ENCODE results near the gene KAZN.

DNA sequence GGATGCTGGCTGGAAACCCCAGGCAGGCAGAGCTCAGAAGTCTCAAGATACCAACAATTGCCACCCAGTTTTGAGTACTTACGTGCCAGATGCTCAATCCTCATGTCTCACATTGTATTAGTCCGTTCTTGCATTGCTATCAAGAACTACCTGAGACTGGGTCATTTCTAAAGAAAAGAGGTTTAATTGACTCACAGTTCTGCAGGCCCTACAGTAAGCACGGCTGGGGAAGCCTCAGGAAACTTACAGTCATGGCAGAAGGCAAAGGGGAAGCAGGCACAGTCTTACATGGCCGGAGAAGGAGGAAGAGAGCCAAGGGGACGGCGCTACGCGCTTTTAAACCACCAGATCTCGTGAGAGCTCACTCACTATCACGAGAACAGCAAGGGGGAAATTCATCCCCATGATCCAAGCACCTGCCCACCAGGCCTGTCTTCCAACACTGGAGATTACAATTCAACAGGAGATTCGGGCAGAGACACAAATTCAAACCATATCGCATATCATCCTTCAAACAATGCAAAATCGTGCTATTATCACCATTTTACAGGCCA, 58.0 kb downstream of the KAZN start:
- TF ChIP-seq, protein P1, sequence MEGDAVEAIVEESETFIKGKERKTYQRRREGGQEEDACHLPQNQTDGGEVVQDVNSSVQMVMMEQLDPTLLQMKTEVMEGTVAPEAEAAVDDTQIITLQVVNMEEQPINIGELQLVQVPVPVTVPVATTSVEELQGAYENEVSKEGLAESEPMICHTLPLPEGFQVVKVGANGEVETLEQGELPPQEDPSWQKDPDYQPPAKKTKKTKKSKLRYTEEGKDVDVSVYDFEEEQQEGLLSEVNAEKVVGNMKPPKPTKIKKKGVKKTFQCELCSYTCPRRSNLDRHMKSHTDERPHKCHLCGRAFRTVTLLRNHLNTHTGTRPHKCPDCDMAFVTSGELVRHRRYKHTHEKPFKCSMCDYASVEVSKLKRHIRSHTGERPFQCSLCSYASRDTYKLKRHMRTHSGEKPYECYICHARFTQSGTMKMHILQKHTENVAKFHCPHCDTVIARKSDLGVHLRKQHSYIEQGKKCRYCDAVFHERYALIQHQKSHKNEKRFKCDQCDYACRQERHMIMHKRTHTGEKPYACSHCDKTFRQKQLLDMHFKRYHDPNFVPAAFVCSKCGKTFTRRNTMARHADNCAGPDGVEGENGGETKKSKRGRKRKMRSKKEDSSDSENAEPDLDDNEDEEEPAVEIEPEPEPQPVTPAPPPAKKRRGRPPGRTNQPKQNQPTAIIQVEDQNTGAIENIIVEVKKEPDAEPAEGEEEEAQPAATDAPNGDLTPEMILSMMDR (tag by site-specific recombination; IDR thresholded peaks at IDR 0.05), result no peak
- TF ChIP-seq, protein P2, sequence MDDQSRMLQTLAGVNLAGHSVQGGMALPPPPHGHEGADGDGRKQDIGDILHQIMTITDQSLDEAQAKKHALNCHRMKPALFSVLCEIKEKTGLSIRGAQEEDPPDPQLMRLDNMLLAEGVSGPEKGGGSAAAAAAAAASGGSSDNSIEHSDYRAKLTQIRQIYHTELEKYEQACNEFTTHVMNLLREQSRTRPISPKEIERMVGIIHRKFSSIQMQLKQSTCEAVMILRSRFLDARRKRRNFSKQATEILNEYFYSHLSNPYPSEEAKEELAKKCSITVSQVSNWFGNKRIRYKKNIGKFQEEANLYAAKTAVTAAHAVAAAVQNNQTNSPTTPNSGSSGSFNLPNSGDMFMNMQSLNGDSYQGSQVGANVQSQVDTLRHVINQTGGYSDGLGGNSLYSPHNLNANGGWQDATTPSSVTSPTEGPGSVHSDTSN (CRISPR knock-in tag; IDR thresholded peaks at IDR 0.05), result no peak
- TF ChIP-seq, protein P3, sequence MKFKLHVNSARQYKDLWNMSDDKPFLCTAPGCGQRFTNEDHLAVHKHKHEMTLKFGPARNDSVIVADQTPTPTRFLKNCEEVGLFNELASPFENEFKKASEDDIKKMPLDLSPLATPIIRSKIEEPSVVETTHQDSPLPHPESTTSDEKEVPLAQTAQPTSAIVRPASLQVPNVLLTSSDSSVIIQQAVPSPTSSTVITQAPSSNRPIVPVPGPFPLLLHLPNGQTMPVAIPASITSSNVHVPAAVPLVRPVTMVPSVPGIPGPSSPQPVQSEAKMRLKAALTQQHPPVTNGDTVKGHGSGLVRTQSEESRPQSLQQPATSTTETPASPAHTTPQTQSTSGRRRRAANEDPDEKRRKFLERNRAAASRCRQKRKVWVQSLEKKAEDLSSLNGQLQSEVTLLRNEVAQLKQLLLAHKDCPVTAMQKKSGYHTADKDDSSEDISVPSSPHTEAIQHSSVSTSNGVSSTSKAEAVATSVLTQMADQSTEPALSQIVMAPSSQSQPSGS (tag by site-specific recombination; IDR thresholded peaks at IDR 0.05; ENCODE audit: low read depth), result no peak
- TF ChIP-seq ZNF707 (tag by site-specific recombination; IDR thresholded peaks at IDR 0.05) (no peak), ZNF530 (tag by site-specific recombination; IDR thresholded peaks at IDR 0.05; ENCODE audit: low read depth) (no peak), ZNF274 (IDR thresholded peaks at IDR 0.05; ENCODE audit: low read length) (no peak), ZNF274 (tag by site-specific recombination; IDR thresholded peaks at IDR 0.05; ENCODE audit: borderline replicate concordance) (no peak), ZNF138 (tag by site-specific recombination; IDR thresholded peaks at IDR 0.05; ENCODE audit: borderline replicate concordance) (no peak)
- TF ChIP-seq, protein P4, sequence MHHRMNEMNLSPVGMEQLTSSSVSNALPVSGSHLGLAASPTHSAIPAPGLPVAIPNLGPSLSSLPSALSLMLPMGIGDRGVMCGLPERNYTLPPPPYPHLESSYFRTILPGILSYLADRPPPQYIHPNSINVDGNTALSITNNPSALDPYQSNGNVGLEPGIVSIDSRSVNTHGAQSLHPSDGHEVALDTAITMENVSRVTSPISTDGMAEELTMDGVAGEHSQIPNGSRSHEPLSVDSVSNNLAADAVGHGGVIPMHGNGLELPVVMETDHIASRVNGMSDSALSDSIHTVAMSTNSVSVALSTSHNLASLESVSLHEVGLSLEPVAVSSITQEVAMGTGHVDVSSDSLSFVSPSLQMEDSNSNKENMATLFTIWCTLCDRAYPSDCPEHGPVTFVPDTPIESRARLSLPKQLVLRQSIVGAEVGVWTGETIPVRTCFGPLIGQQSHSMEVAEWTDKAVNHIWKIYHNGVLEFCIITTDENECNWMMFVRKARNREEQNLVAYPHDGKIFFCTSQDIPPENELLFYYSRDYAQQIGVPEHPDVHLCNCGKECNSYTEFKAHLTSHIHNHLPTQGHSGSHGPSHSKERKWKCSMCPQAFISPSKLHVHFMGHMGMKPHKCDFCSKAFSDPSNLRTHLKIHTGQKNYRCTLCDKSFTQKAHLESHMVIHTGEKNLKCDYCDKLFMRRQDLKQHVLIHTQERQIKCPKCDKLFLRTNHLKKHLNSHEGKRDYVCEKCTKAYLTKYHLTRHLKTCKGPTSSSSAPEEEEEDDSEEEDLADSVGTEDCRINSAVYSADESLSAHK (tag by site-specific recombination; IDR thresholded peaks at IDR 0.05), result no peak

All from HEK293 (cell line).